Upper lobe of left lung (tissue), 6 donors: ENCODE results near the gene KDM2A. TPM values are rescaled to one million over a fixed set of nuclear protein-coding genes. Genes with fewer than 3 reads are reported as not detected.

Experiments
- ATAC-seq, 2 donors: fragments of 200-7000 bp; cut with Tn5 transposase; one replicate each; pipeline ENCODE4 v1.9.1; 2022; ENCODE audit warnings: mild to moderate bottlenecking in 2 of 2, moderate library complexity in 2 of 2; ENCODE audit not compliant: low FRiP score in 2 of 2
- DNase-seq, 2 donors: peaks; one replicate each; pipeline ENCODE4 v3.0.0-alpha.2; 2019 to 2020
- H3K27ac ChIP-seq, 4 donors: fragments of 200-600 bp; sonication (generic); one replicate each; pipeline ENCODE4 v1.5.1; 2016 to 2019
- H3K27me3 ChIP-seq, 4 donors: fragments of 200-600 bp; sonication (generic); one replicate each; pipeline ENCODE4 v1.5.1; 2017 to 2019
- H3K36me3 ChIP-seq, 4 donors: fragments of 200-600 bp; sonication (generic); one replicate each; pipeline ENCODE4 v1.5.1; 2016 to 2019
- H3K4me1 ChIP-seq, 4 donors: fragments of 200-600 bp; sonication (generic); one replicate each; pipeline ENCODE4 v1.5.1; 2018 to 2019
- H3K4me3 ChIP-seq, 4 donors: fragments of 200-600 bp; sonication (generic); one replicate each; pipeline ENCODE4 v1.5.1; 2017 to 2019; ENCODE audit warnings: mild to moderate bottlenecking in 2 of 4, moderate library complexity in 1 of 4
- H3K9me3 ChIP-seq, 4 donors: fragments of 200-600 bp; sonication (generic); one replicate each; pipeline ENCODE4 v1.5.1; 2018 to 2019
- EP300 ChIP-seq, 4 donors: sonication (generic); formaldehyde crosslinking; IDR thresholded peaks; one replicate each; pipeline ENCODE4 v1.5.1; 2017; ENCODE audit warnings: antibody characterized with exemption in 4 of 4, control low read depth in 2 of 4
- POLR2A ChIP-seq, 4 donors: fragments of 450-650 bp; IDR thresholded peaks; one replicate each; pipeline ENCODE4 v1.5.1; 2016 to 2017; ENCODE audit warnings: antibody characterized with exemption in 4 of 4, mild to moderate bottlenecking in 2 of 4
- POLR2AphosphoS5 ChIP-seq, 2 donors: sonication (generic); formaldehyde crosslinking; IDR thresholded peaks; one replicate each; pipeline ENCODE4 v1.5.1; 2017; ENCODE audit warnings: antibody characterized with exemption in 2 of 2
- WGBS, 2 donors: methylation state at CpG; one replicate each; pipeline ENCODE4 v1.1.5; 2017 to 2018; 5-methylcytosine and 5-hydroxymethylcytosine counted together
- total RNA-seq, 6 donors: library from RNA; depleted of rRNA in 4 of 6; stranded (reverse); fragments of >200 nt in 4 of 6; gene quantifications; one replicate each; pipeline versions ENCODE4 v1.1.0 to v1.2.1, GENCODE V29; 2016 to 2021
- TF ChIP-seq, protein P1 (sequence below), 6 experiments: fragments of 450-650 bp in 4 of 6; fragments of 200-600 bp in 2 of 6; sonication (generic) in 2 of 6; IDR thresholded peaks; one replicate each; pipeline ENCODE4 v1.5.1; 2016 to 2019; ENCODE audit warnings: antibody characterized with exemption in 6 of 6
- donor health status: DM: no; HTN: no; CAD: no; lungs with moderate emphysema.
- donor health status: DM: no; HTN: yes; CAD: no; lungs with severe emphysema.

The KDM2A gene
- total RNA-seq, 6 donors from 2014 or later, result 63.1 to 229 (median 74.0) TPM

GRCh38 chr11:67299471-67300191 lies 180.6 kb downstream of the KDM2A start:
- DNase-seq, result peak in 1 of 2 donors; percentile 79
- WGBS, 2 donors, result 85 to 95% methylated on average over 4 to 28 of the region's 29 CpGs

DNA sequence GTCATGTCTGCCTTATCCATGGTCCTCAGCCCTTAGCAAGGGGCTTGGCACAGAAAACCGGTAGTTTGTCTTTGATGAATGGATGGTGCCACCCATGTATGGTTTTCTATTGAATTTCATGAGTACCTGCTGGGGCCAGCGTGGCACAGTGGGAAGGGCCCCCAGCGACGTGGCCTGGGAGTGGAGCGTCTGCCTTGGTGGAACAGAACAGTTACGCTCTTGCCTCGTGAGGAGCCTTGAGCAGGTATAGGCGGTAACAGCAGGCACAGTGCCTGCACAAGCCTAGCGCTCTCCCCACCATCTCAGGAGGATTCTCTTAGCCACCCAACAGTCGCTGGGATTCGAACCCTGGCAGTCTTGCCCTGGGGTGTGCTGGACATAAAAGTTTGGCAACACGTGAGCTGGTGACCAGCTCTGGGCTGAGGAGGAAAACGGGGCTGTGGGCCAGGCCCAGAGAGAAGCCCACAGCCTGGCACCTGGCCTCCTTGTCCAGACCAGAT lies 181.2 kb downstream of the KDM2A start:
- ATAC-seq, result no peak
- TF ChIP-seq POLR2AphosphoS5 (IDR thresholded peaks at IDR 0.05) (no peak), POLR2A (IDR thresholded peaks at IDR 0.05) (no peak)
- TF ChIP-seq, protein P1, sequence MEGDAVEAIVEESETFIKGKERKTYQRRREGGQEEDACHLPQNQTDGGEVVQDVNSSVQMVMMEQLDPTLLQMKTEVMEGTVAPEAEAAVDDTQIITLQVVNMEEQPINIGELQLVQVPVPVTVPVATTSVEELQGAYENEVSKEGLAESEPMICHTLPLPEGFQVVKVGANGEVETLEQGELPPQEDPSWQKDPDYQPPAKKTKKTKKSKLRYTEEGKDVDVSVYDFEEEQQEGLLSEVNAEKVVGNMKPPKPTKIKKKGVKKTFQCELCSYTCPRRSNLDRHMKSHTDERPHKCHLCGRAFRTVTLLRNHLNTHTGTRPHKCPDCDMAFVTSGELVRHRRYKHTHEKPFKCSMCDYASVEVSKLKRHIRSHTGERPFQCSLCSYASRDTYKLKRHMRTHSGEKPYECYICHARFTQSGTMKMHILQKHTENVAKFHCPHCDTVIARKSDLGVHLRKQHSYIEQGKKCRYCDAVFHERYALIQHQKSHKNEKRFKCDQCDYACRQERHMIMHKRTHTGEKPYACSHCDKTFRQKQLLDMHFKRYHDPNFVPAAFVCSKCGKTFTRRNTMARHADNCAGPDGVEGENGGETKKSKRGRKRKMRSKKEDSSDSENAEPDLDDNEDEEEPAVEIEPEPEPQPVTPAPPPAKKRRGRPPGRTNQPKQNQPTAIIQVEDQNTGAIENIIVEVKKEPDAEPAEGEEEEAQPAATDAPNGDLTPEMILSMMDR (IDR thresholded peaks at IDR 0.05), result no peak
- Histone ChIP-seq H3K27me3 (no peaks in the 10 kb centered on the region), H3K36me3 (peaks cover 13 to 54% (median 32%) of the 10 kb centered on the region in 4 donors), H3K4me3 (no peak overlapping the region), H3K4me1 (peaks cover 23 to 37% (median 28%) of the 10 kb centered on the region in 4 donors), H3K27ac (no peak overlapping the region), H3K9me3 (peaks cover 0 to 9% (median 6%) of the 10 kb centered on the region in 4 donors)
- peak in 1 of 2 donors; percentile 52 for DNase-seq
- WGBS, 2 donors, result 92 to 95% methylated on average over 11 of the region's 13 CpGs

More at GRCh38 chr11:67299471-67300191, 180.6 kb downstream of the KDM2A start:
- H3K9me3 ChIP-seq, result peaks cover 0 to 10% (median 6%) of the 10 kb centered on the region in 4 donors
- H3K4me3 ChIP-seq, result no peak overlapping the region
- no peak overlapping the region for H3K27ac ChIP-seq
- TF ChIP-seq, protein P1 (IDR thresholded peaks at IDR 0.05), result no peak
- TF ChIP-seq POLR2AphosphoS5 (IDR thresholded peaks at IDR 0.05) (no peak), EP300 (IDR thresholded peaks at IDR 0.05) (no peak), POLR2A (IDR thresholded peaks at IDR 0.05) (no peak)
- peaks cover 21 to 30% (median 24%) of the 10 kb centered on the region in 4 donors for H3K4me1 ChIP-seq
- H3K27me3 ChIP-seq, result no peaks in the 10 kb centered on the region
- peaks cover 13 to 56% (median 35%) of the 10 kb centered on the region in 4 donors for H3K36me3 ChIP-seq
- no peak for ATAC-seq

DNA sequence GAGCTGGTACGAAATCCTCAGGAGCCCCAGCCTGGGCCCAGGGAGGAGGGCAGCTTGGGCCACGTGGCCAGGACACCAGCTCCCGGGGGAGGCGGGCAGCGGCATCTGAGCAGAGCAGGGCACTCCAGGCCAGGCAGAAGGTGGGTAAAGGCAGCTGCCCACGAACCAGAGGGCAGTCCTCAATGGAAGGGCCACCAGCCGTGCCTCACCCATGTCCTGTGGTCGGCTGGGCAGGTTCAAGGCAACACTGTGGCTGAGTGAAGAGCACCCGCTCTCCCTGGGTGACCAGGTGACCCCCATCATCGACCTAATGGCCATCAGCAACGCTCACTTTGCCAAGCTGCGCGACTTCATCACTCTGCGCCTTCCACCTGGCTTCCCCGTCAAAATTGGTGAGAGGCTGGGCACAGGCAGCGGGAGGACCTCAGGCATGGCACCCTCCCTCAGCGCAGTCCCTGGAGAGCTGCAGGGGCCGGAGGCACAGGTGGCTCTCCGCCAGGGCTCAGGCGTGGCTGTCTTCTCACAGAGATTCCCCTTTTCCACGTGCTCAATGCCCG lies 181.8 kb downstream of the KDM2A start:
- Histone ChIP-seq H3K9me3 (peaks cover 0 to 3% (median 2%) of the 10 kb centered on the region in 4 donors), H3K4me3 (no peak overlapping the region), H3K27ac (no peak overlapping the region), H3K27me3 (no peaks in the 10 kb centered on the region), H3K36me3 (peaks cover 13 to 49% (median 30%) of the 10 kb centered on the region in 4 donors), H3K4me1 (peaks cover 23 to 39% (median 28%) of the 10 kb centered on the region in 4 donors)
- ATAC-seq (no peak), DNase-seq (peak in 1 of 2 donors; percentile 70)
- 92 to 95% methylated on average over 16 to 20 of the region's 22 CpGs for WGBS, 2 donors
- TF ChIP-seq, protein P1 (IDR thresholded peaks at IDR 0.05), result no peak
- TF ChIP-seq POLR2A (IDR thresholded peaks at IDR 0.05) (no peak), EP300 (IDR thresholded peaks at IDR 0.05) (no peak), POLR2AphosphoS5 (IDR thresholded peaks at IDR 0.05) (no peak)

- WGBS, 2 donors, result 87 to 93% methylated on average over 12 to 16 of the region's 28 CpGs
- ATAC-seq, result no peak
- Histone ChIP-seq H3K4me3 (peak overlapping the region in 1 of 4 donors; percentile 99), H3K9me3 (no peaks in the 10 kb centered on the region), H3K27ac (peak overlapping the region in 3 of 4 donors; percentile 91 to 96 (median 94)), H3K27me3 (no peaks in the 10 kb centered on the region), H3K4me1 (peaks cover 23 to 39% (median 28%) of the 10 kb centered on the region in 4 donors), H3K36me3 (peaks cover 13 to 45% (median 30%) of the 10 kb centered on the region in 4 donors)
- DNase-seq, result peak; percentile 21 to 81
- TF ChIP-seq POLR2AphosphoS5 (IDR thresholded peaks at IDR 0.05) (no peak), POLR2A (IDR thresholded peaks at IDR 0.05) (no peak), EP300 (IDR thresholded peaks at IDR 0.05) (no peak)
- TF ChIP-seq, protein P1 (IDR thresholded peaks at IDR 0.05), result no peak
These were observed 182.4 kb downstream of the KDM2A start for GRCh38 chr11:67301313-67301921.
